D721Med (cell line): ENCODE data around the gene TGFBI.

Experiments used
- DNase-seq: peaks from one replicate; pipeline ENCODE4 v3.0.0; 2011; ENCODE audit warnings: low spot score; ENCODE audit not compliant: insufficient read length
- FAIRE-seq: peaks from 2 replicates; lab custom pipeline; 2011; peaks lifted over from hg19 to GRCh38; lab: Jason Lieb, UNC
- CTCF ChIP-seq: IDR thresholded peaks from 2 replicates; pipeline ENCODE4 v1.5.1; 2012; ENCODE audit warnings: mild to moderate bottlenecking, control low read depth; ENCODE audit not compliant: insufficient read depth; ENCODE audit errors: missing control alignments

TGFBI gene

GRCh38 chr5:136001466-136001981 lies 27.3 kb upstream of the TGFBI start:
- FAIRE-seq (no peak), DNase-seq (no peak)
- TF ChIP-seq CTCF, result no peak

GRCh38 chr5:136004436-136004835 lies 24.4 kb upstream of the TGFBI start:
- DNase-seq (no peak), FAIRE-seq (no peak)
- TF ChIP-seq CTCF, result no peak

GRCh38 chr5:136005476-136005875 lies 23.3 kb upstream of the TGFBI start:
- no peak for DNase-seq
- TF ChIP-seq CTCF, result no peak
- FAIRE-seq, result no peak

GRCh38 chr5:136006164-136006563 lies 22.6 kb upstream of the TGFBI start:
- DNase-seq (no peak), FAIRE-seq (no peak)
- no peak for TF ChIP-seq CTCF

GRCh38 chr5:136006761-136007251 lies 22.0 kb upstream of the TGFBI start:
- no peak for TF ChIP-seq CTCF
- DNase-seq (no peak), FAIRE-seq (no peak)

- DNase-seq, result no peak
- no peak for TF ChIP-seq CTCF
- no peak for FAIRE-seq
Measured at GRCh38 chr5:136007271-136007670, 21.5 kb upstream of the TGFBI start.

- no peak for TF ChIP-seq CTCF
- peak; percentile 46 for FAIRE-seq
Measured at GRCh38 chr5:136011414-136012001, 17.3 kb upstream of the TGFBI start.

More at GRCh38 chr5:136011414-136012001, 17.3 kb upstream of the TGFBI start:
- DNase-seq, result no peak
